GM11168 (cell line): ENCODE results near the gene MXI1.

Experiments
- in situ Hi-C: fragments of 300-500 bp; cut with MboI; formaldehyde crosslinking; loops from one replicate; pipeline ENCODE4 v1.12.0; 2022; ENCODE audit warnings: low sequenced_read_pairs; ENCODE audit not compliant: unreplicated experiment

The MXI1 gene

DNA sequence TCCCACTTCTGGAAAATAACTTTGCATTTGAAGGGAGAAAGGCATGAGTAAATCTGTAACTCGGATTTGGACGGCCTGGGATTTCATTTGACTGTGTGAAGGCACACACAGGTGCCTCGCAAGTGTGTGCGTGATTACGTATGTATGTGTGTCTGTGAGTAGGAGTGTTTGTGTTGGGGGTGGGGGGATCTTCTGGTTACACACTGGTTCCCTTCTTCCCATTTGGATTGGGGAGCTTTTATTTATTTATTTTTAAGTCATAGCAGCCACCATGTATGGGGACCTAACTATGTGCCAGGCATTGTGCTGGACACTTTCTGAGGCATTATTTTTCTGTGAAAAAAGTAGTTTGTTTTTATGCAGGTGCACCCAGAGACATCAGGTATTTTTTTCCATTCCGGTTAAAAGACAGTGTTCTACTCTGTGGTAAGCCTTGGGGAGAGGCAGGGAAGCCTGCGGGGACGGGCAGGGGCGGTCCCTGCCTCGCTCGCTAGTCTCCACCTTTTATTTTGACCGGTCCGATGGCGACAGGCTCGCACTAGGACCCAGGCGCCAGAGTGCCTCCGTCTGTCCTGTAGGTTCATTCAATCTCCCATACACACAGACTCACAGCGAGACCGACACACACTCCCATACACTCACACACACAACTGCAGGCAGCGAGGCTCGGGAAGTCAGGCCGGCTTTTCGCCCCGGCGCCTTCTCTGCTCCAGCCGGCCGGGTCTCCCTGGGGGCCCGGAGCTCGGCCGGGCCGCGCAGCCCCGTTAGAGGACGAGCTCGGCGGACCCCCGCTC, at the start of gene MXI1:
MXI1 (plus strand) TSS at position 595 of the 794 bp plus-strand sequence. CDS start 204 bp downstream, outside the sequence.
- in situ Hi-C loops, result no loop called here

- in situ Hi-C loops, result loop anchor here (10.0 kb wide), 1 partner anchor 56 kb away; no protein-coding TSS in a partner anchor
Measured at GRCh38 chr10:110158051-110159005, 49.1 kb upstream of the MXI1 start.

DNA sequence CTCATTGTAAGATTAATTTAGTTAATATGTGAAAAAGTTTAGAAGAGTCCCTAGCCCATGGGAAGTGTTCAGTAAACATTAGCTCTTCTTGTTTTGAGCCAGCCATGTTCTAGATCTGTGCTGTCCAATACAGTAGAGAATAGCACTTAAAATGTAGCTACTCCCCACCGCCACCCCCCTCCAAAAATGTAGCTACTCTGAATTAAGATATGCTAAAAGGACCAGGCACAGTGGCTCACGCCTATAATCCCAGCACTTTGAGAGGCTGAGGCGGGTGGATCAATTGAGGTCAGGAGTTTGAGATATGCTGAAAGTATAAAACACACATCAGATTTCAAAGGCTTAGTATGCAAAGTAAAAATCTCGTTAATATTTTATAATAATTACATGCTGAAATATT, 47.3 kb upstream of the MXI1 start:
- in situ Hi-C loops, result no loop called here

GRCh38 chr10:110160522-110160921, 46.9 kb upstream of the MXI1 start:
- in situ Hi-C loops, result no loop called here

GRCh38 chr10:110162741-110163145, 44.7 kb upstream of the MXI1 start:
- in situ Hi-C loops, result no loop called here

GRCh38 chr10:110163192-110163773, 44.1 kb upstream of the MXI1 start:
- in situ Hi-C loops, result no loop called here

DNA sequence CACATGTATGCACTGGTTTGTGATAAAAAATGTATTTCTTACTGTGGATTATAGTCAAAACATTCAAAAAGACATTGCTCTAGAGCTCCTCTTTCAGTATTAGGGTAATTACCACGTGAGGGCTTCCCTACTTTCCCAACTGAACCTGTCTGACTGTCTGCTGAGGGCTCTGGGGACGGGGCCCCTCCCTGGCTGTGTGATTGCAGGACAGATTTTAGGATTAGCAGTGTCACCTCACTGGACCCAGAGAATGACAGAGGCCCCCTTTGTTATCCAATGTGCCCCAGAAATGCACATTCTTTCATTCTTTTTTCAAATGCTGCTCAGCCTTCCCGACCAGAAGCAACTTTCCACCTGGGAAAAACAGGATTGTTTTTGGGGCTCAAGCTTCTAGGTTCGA, 43.6 kb upstream of the MXI1 start:
- in situ Hi-C loops, result no loop called here

DNA sequence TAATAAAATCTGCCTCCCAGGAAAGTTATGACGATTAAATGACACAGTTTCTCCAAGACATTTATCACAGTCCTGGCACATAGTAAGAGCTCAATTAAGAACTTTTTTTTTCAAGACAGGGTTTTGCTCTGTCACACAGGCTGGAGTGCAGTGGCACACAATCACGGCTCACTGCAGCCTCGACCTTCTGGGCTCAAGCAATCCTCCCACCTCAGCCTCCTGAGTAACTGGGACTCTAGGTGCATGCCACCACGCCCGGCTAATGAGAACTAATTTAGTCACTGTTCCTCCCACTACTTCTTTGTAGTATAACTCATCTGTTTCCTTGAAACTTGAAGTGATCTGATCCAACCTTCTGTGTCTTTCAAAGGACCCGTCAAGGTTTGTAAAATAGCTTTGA, 42.2 kb upstream of the MXI1 start:
- in situ Hi-C loops, result no loop called here

DNA sequence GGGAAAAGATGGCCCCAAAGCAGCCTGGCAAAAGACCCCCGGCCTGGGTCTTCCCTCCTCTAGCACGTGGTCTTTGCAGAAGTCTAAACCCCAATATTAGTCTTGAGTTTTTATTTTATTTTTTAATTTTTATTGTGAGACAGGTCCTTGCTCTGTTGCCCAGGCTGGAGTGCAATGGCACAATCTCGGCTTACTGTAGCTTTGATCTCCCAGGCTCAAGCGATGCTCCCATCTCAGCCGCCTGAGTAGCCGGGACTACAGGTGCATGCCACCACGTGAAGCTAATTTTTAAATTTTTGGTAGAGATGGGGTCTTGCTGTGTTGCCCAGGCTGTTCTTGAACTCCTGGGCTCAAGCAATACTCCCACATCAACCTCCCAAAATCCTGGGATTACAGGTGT, 40.3 kb upstream of the MXI1 start:
- in situ Hi-C loops, result no loop called here

DNA sequence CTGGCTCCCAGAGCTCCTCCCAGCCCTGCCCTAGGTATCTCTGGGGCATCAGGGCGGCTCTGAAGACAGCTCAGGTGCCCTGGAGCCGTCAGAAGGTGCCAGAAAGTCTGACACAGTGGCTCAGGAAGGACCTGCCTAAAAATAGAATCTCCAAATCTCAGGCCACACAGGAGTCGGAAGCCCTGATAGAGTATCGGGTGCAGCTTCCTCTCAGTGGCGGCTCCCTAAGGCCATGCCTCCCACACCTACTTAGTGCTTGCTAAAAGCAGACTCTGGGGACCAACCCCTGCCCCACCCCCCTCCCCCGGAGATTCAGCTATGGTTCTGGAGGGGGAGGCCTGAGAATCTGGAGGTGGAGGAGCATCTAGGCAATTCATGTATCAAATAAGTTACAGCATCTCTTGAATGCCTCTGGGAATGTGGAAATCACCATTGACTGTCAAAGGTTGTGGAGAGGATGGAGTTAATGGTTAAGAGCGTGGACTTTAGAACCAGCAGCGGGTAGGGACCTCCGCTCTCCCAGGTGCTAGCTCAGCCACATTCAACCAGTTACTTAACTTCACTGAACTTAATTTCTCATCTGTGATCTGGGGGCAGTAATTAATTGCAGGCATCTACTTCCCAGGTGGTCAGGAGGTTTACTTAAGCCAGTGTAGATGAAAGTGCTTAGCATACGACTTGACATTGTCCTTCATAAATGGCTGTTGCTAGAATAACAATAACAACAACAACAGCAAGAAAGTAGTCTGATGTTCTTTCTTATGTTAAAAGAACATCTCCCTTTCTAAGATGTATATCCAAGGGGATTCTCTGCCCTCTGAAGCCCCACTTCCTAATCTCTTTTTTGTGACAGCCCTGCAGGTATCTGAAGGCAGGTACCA, 38.6 kb upstream of the MXI1 start:
- in situ Hi-C loops, result no loop called here

- in situ Hi-C loops, result no loop called here
Measured at GRCh38 chr10:110169586-110169985, 37.8 kb upstream of the MXI1 start.

GRCh38 chr10:110170142-110170971, 37.0 kb upstream of the MXI1 start:
- in situ Hi-C loops, result no loop called here

DNA sequence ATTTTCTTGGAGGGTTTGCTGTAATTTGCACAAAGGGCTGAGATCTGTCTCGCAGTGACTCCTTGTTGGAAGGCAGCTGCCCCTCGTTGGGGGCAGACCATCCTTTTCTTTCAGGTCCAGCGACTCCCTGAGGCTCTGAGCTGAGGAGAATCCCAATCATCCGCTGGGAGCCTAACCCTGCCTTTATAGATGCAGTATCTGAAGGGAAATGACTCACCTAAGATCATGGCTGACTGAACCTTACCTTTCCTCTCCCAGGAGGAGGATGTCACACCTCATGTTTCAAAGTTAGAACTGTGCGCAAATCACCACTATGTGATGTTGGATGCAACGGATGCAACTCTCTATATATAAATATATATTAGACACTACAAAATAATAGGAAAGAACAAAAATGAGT, 36.4 kb upstream of the MXI1 start:
- in situ Hi-C loops, result no loop called here

GRCh38 chr10:110172155-110172554, 35.2 kb upstream of the MXI1 start:
- in situ Hi-C loops, result no loop called here

GRCh38 chr10:110174201-110174600, 33.2 kb upstream of the MXI1 start:
- in situ Hi-C loops, result no loop called here

- in situ Hi-C loops, result no loop called here
Measured at GRCh38 chr10:110174816-110175215, 32.6 kb upstream of the MXI1 start.

GRCh38 chr10:110175406-110175805, 32.0 kb upstream of the MXI1 start:
- in situ Hi-C loops, result no loop called here

GRCh38 chr10:110176141-110177030, 31.0 kb upstream of the MXI1 start:
- in situ Hi-C loops, result no loop called here
